GM23338 (cell line): ENCODE results near the gene KIFBP. TPM values are rescaled to one million over a fixed set of nuclear protein-coding genes. Genes with fewer than 3 reads are reported as not detected.

Experiments used
- ATAC-seq: fragments of 200-7000 bp; cut with Tn5 transposase; 3 replicates; pipeline ENCODE4 v1.9.1; 2020
- DNase-seq: peaks from one replicate; pipeline ENCODE4 v3.0.0-alpha.2; 2015; ENCODE audit warnings: low spot score
- H2AFZ ChIP-seq: fragments of 200-600 bp; sonication (generic); 2 replicates; pipeline ENCODE4 v1.8.0; 2016; ENCODE audit warnings: antibody characterized with exemption, mild to moderate bottlenecking, moderate library complexity
- H3F3A ChIP-seq: fragments of 200-600 bp; sonication (generic); replicated peaks from 2 replicates; pipeline ENCODE4 v1.8.0; 2017; ENCODE audit warnings: antibody characterized with exemption, mixed run types, low read depth
- H3K27ac ChIP-seq: fragments of 200-600 bp; sonication (generic); 2 replicates; pipeline ENCODE4 v1.6.1; 2016; ENCODE audit warnings: low read depth
- H3K27me3 ChIP-seq: fragments of 200-600 bp; sonication (generic); 2 replicates; pipeline ENCODE4 v1.8.0; 2016; ENCODE audit warnings: mild to moderate bottlenecking, mixed run types, moderate library complexity; ENCODE audit not compliant: insufficient read depth
- H3K36me3 ChIP-seq: fragments of 200-600 bp; sonication (generic); 2 replicates; pipeline ENCODE4 v1.8.0; 2016; ENCODE audit warnings: mild to moderate bottlenecking; ENCODE audit not compliant: insufficient read depth
- H3K4me1 ChIP-seq: fragments of 200-600 bp; sonication (generic); 2 replicates; pipeline ENCODE4 v1.8.0; 2016; ENCODE audit warnings: mild to moderate bottlenecking, moderate library complexity; ENCODE audit not compliant: insufficient read depth
- H3K4me2 ChIP-seq: fragments of 200-600 bp; sonication (generic); 2 replicates; pipeline ENCODE4 v1.7.1; 2017; ENCODE audit warnings: mixed run types
- H3K4me3 ChIP-seq: fragments of 200-600 bp; sonication (generic); 2 replicates; pipeline ENCODE4 v1.6.1; 2016; ENCODE audit warnings: mixed run types
- H3K79me2 ChIP-seq: fragments of 200-600 bp; sonication (generic); replicated peaks from 2 replicates; pipeline ENCODE4 v1.8.0; 2017; ENCODE audit warnings: mild to moderate bottlenecking; ENCODE audit not compliant: insufficient read depth
- H3K9me2 ChIP-seq: fragments of 200-600 bp; sonication (generic); 2 replicates; pipeline ENCODE4 v1.8.0; 2017; ENCODE audit not compliant: insufficient read depth
- H4K20me1 ChIP-seq: fragments of 200-600 bp; sonication (generic); replicated peaks from 2 replicates; pipeline ENCODE4 v1.8.0; 2017; ENCODE audit warnings: mild to moderate bottlenecking; ENCODE audit not compliant: insufficient read depth
- H3K27ac Mint-ChIP-seq: 2 replicates; pipeline ENCODE4 v1.8.0; 2020; ENCODE audit warnings: inconsistent platforms, mild to moderate bottlenecking, moderate library complexity, mixed read lengths
- H3K27me3 Mint-ChIP-seq: 3 replicates; pipeline ENCODE4 v1.8.0; 2022; ENCODE audit warnings: low read depth, mild to moderate bottlenecking, moderate library complexity, mixed read lengths, inconsistent platforms; ENCODE audit not compliant: insufficient read depth, poor library complexity
- H3K36me3 Mint-ChIP-seq: 3 replicates; pipeline ENCODE4 v1.8.0; 2021; ENCODE audit warnings: low read depth, mild to moderate bottlenecking, inconsistent platforms, moderate library complexity, mixed read lengths
- H3K4me1 Mint-ChIP-seq: 3 replicates; pipeline ENCODE4 v1.8.0; 2020; ENCODE audit warnings: mild to moderate bottlenecking, inconsistent platforms, mixed read lengths
- H3K4me3 Mint-ChIP-seq: 3 replicates; pipeline ENCODE4 v1.8.0; 2021; ENCODE audit warnings: moderate library complexity, mild to moderate bottlenecking, inconsistent platforms, mixed read lengths
- H3K9me3 Mint-ChIP-seq: 3 replicates; pipeline ENCODE4 v1.8.0; 2020; ENCODE audit warnings: moderate library complexity, mild to moderate bottlenecking, inconsistent platforms, mixed read lengths
- CREB1 ChIP-seq: fragments of 250-450 bp; sonication (Bioruptor Pico); IDR thresholded peaks from 2 replicates; pipeline ENCODE4 v1.5.0; 2020; ENCODE audit warnings: low read depth, mild to moderate bottlenecking, moderate library complexity
- CTCF ChIP-seq, 2 experiments: fragments of 200-600 bp in 1 of 2; sonication (generic) in 1 of 2; conservative IDR thresholded peaks; 2 replicates each; pipeline versions ENCODE4 v1.5.1 to v1.6.1; 2016 to 2017; ENCODE audit warnings: antibody characterized with exemption in 2 of 2, low read depth in 2 of 2, mild to moderate bottlenecking in 2 of 2, moderate library complexity in 1 of 2
- ETS1 ChIP-seq: IDR thresholded peaks from 2 replicates; pipeline ENCODE4 v1.6.1; 2016; ENCODE audit warnings: antibody characterized with exemption
- EZH2 ChIP-seq: fragments of 200-600 bp; sonication (generic); IDR thresholded peaks from one replicate; pipeline ENCODE4 v1.8.0; 2017; ENCODE audit warnings: antibody characterized with exemption, mild to moderate bottlenecking, low read depth; ENCODE audit not compliant: unreplicated experiment
- EZH2phosphoT487 ChIP-seq: fragments of 200-600 bp; sonication (generic); IDR thresholded peaks from one replicate; pipeline ENCODE4 v1.8.1; 2018; ENCODE audit warnings: antibody characterized with exemption; ENCODE audit not compliant: unreplicated experiment
- JUNB ChIP-seq: IDR thresholded peaks from one replicate; pipeline ENCODE4 v1.6.1; 2016; ENCODE audit warnings: antibody characterized with exemption; ENCODE audit not compliant: unreplicated experiment
- POLR2AphosphoS5 ChIP-seq: IDR thresholded peaks from 2 replicates; pipeline ENCODE4 v1.6.1; 2016; ENCODE audit warnings: antibody characterized with exemption, low read depth
- REST ChIP-seq: IDR thresholded peaks from one replicate; pipeline ENCODE4 v1.6.1; 2018; ENCODE audit warnings: antibody characterized with exemption; ENCODE audit not compliant: unreplicated experiment
- STAT1 ChIP-seq: IDR thresholded peaks from one replicate; pipeline ENCODE4 v1.6.1; 2016; ENCODE audit warnings: antibody characterized with exemption; ENCODE audit not compliant: unreplicated experiment
- ZNF114 ChIP-seq: fragments of 250-450 bp; sonication (Bioruptor Pico); IDR thresholded peaks from 2 replicates; pipeline ENCODE4 v1.5.0; 2020; ENCODE audit warnings: mild to moderate bottlenecking, moderate library complexity
- ZNF462 ChIP-seq: fragments of 250-450 bp; sonication (Bioruptor Pico); IDR thresholded peaks from 2 replicates; pipeline ENCODE4 v1.5.0; 2020; ENCODE audit warnings: mild to moderate bottlenecking, moderate library complexity
- polyA plus RNA-seq: library from polyadenylated mRNA; unstranded; fragments of >200 nt; fragmentation: Nextera tagmentation; extraction: Ambion mirVana; gene quantifications from 2 replicates; pipeline ENCODE4 v1.2.1, GENCODE V29; 2016
- total RNA-seq: library from RNA; depleted of rRNA; stranded (reverse); fragments of >200 nt; shearing (Covaris generic); gene quantifications from 2 replicates; pipeline ENCODE4 v1.2.3, GENCODE V29; 2014

KIFBP gene
- total and polyA plus RNA-seq, 2 experiments from 2014 or later = 24.5 to 39.8 TPM

- TF ChIP-seq EZH2phosphoT487 = no peak
- TF ChIP-seq JUNB = no peak
- no peak for TF ChIP-seq CREB1 (CRISPR knock-in tag)
- no peak for TF ChIP-seq STAT1
- no peak for TF ChIP-seq REST
These were observed 17.3 kb downstream of the KIFBP start (continued) for GRCh38 chr10:69005704-69006485.

GRCh38 chr10:69007260-69007659 lies 18.7 kb downstream of the KIFBP start:
- H3K4me3 ChIP-seq = no peak overlapping the region
- no peak overlapping the region for H3K27ac Mint-ChIP-seq

More at GRCh38 chr10:69007260-69007659, 18.7 kb downstream of the KIFBP start:
- H4K20me1 ChIP-seq = 0 out of 2 replicates have a peak, but pooled peaks cover 8% of the 10 kb centered on the region
- no peaks in the 10 kb centered on the region for H3K27me3 ChIP-seq
- H3K36me3 Mint-ChIP-seq = peaks cover 21% of the 10 kb centered on the region; the same call in 2 of the 3 replicates
- no peaks in the 10 kb centered on the region for H3F3A ChIP-seq
- H3K4me1 Mint-ChIP-seq = no peaks in the 10 kb centered on the region
- H3K9me3 Mint-ChIP-seq = no peaks in the 10 kb centered on the region
- no peak for ATAC-seq
- peaks cover 24% of the 10 kb centered on the region for H3K36me3 ChIP-seq
- no peak for TF ChIP-seq CTCF (conservative IDR thresholded peaks at IDR 0.05; ENCODE audit: low read depth in 2 of 2)
- no peak for TF ChIP-seq ZNF114 (CRISPR knock-in tag)
- no peak for TF ChIP-seq POLR2AphosphoS5
- TF ChIP-seq ETS1 = no peak
- TF ChIP-seq EZH2phosphoT487 = no peak
- TF ChIP-seq ZNF462 (CRISPR knock-in tag) = no peak
- TF ChIP-seq EZH2 = no peak
- no peak overlapping the region for H3K4me2 ChIP-seq
- no peaks in the 10 kb centered on the region; the same call in 1 of the 2 replicates for H3K79me2 ChIP-seq
- no peak overlapping the region for H3K4me3 Mint-ChIP-seq
- DNase-seq = no peak
- H2AFZ ChIP-seq = no peak overlapping the region
- H3K27me3 Mint-ChIP-seq = no peaks in the 10 kb centered on the region
- H3K4me1 ChIP-seq = no peaks in the 10 kb centered on the region
- no peaks in the 10 kb centered on the region for H3K9me2 ChIP-seq
- no peak overlapping the region for H3K27ac ChIP-seq
